ENCODE data around the gene RPRD2. TPM values are rescaled to one million over a fixed set of nuclear protein-coding genes. Genes with fewer than 3 reads are reported as not detected.

RPRD2 gene
- total RNA-seq (2012; rRNA removed) (3.9 and 5.3 TPM in 2 replicates), polyA plus RNA-seq (2012; rRNA removed) (11.6 and 13.9 TPM in 2 replicates), Bru-seq, nascent RNA (percentile 81 among the genes with signal in this experiment), BruChase-seq, experiment 1, labeled RNA remaining after a 6-hour chase (percentile 94 among the genes with signal in this experiment), BruChase-seq, experiment 2, labeled RNA remaining after a 2-hour chase (percentile 86 among the genes with signal in this experiment)
- polyA plus RNA-seq (2012; cell fraction: cytosol; rRNA removed): 3.2 and 5.2 TPM in 2 replicates
- polyA plus RNA-seq (2012; cell fraction: nucleus; rRNA removed; ENCODE audit: low replicate concordance): 6.9 and 11.9 TPM in 2 replicates
- long read RNA-seq, partial matches to known transcripts: 1 of 11 reads
- long read RNA-seq, other reads (novel, unspliced or antisense): 10 of 11 reads

- in situ Hi-C loops (cut with MboI; ENCODE audit: low sequenced_read_pairs): no loop called here
- Histone ChIP-seq H3K14ac (replicated peaks; ENCODE audit: low read depth, low read length) (peak within 1 kb of the TSS; percentile 99), H3K4me2 (ENCODE audit: low read depth, low read length) (peak within 1 kb of the TSS; percentile 97), H3K27me3 (ENCODE audit: control insufficient read depth, insufficient read depth, low read length) (no peaks in the 10 kb centered on the region), H3K36me3 (ENCODE audit: control insufficient read depth, insufficient read depth, low read length) (no peaks in the 10 kb centered on the region), H2BK120ac (ENCODE audit: low read depth, low read length) (peak within 1 kb of the TSS; percentile 93), H4K5ac (ENCODE audit: low read depth, low read length) (peak within 1 kb of the TSS; percentile 87), H3K27ac (ENCODE audit: insufficient read depth, low read length) (peak within 1 kb of the TSS; percentile 98), H3K4me1 (ENCODE audit: control insufficient read depth, insufficient read depth, low read length) (no peaks in the 10 kb centered on the region), H3K23ac (ENCODE audit: low read depth, low read length) (peak within 1 kb of the TSS; percentile 99), H3K79me1 (ENCODE audit: low read depth in 1 of 2, low read length in 2 of 2) (peaks cover 0 to 15% of the 10 kb centered on the region in 2 experiments; a peak in 2 of 4 replicates), H3K9me1 (ENCODE audit: insufficient read depth, low read length) (0 out of 2 replicates have a peak, but pooled peaks cover 7% of the 10 kb centered on the region), H2AK5ac (ENCODE audit: low read depth, low read length) (peak within 1 kb of the TSS; percentile 89), H2AFZ (replicated peaks; ENCODE audit: low read length, poor library complexity) (peak within 1 kb of the TSS; percentile 92), H3K56ac (ENCODE audit: extremely low read depth, insufficient read depth, low read length) (peak within 1 kb of the TSS; percentile 98), H4K20me1 (ENCODE audit: insufficient read depth, low read length) (peaks cover 4% of the 10 kb centered on the region; the same call in 1 of the 2 replicates), H2BK15ac (ENCODE audit: low read depth, low read length) (peak within 1 kb of the TSS; percentile 89), H2AK9ac (replicated peaks; ENCODE audit: low read depth, low read length, poor library complexity) (peak within 1 kb of the TSS; percentile 92), H2BK5ac (ENCODE audit: low read depth, low read length, poor library complexity, severe bottlenecking) (peak within 1 kb of the TSS; percentile 96), H2BK20ac (ENCODE audit: low read depth, low read length) (0 out of 2 replicates have a peak within 1 kb of the TSS, but pooled peaks have one; percentile 53), H3K9me3 (ENCODE audit: control insufficient read depth, insufficient read depth, low read length) (no peaks in the 10 kb centered on the region), H3K4ac (ENCODE audit: low read depth, low read length) (peak within 1 kb of the TSS; percentile 97), H4K8ac (ENCODE audit: low read depth in 2 of 2, low read length in 2 of 2) (peak within 1 kb of the TSS; percentile 95 to 98), H3K18ac (ENCODE audit: low read depth, low read length) (peak within 1 kb of the TSS; percentile 75), H3K4me3 (ENCODE audit: insufficient read depth, low read depth, low read length) (peak within 1 kb of the TSS; percentile 59), H3K9ac (ENCODE audit: low read depth, low read length) (peak within 1 kb of the TSS; percentile 100), H4K91ac (ENCODE audit: insufficient read depth, low read depth, low read length) (peak within 1 kb of the TSS; percentile 97)
- DNase-seq (peak; percentile 99), ATAC-seq (ENCODE audit: low read depth) (peak; percentile 96)
- ChIA-PET POLR2A (ENCODE audit: unreplicated experiment) (interaction anchor here (0.6 to 2.3 kb wide), 6 partner anchors 9 to 464 kb away, joined by 3 to 7 read pairs (median 4); no protein-coding TSS in a partner anchor), CTCF (interaction anchor here (0.6 to 1.4 kb wide), 3 partner anchors 11 to 107 kb away, joined by 4 to 5 read pairs (median 4); no protein-coding TSS in a partner anchor)
- BruUV-seq (replicated peaks): no TSS peak
- intact Hi-C loops (cut with micrococcal nuclease): loop anchor here (10.0 kb wide), 1 partner anchor 171 kb away; no protein-coding TSS in a partner anchor
- dilution Hi-C loops (cut with HindIII; ENCODE audit: low sequenced_read_pairs, unreplicated experiment): no loop called here
- 0% methylated on average over 2 of the region's 36 CpGs; no CpG with 5 or more reads in 1 of the 2 experiments for WGBS, 2 experiments (ENCODE audit: extremely low coverage in 2 of 2, insufficient read length in 1 of 2)
- TF ChIP-seq MAZ (IDR thresholded peaks at IDR 0.05; ENCODE audit: borderline replicate concordance, low read depth, low read length): peak; percentile 74; the same call in 1 of the 2 replicates
- no peak for TF ChIP-seq NFE2L2 (IDR thresholded peaks at IDR 0.05; ENCODE audit: low read depth, low read length)
- peak; percentile 39 for TF ChIP-seq USF2 (IDR thresholded peaks at IDR 0.05; ENCODE audit: low read depth, low read length)
- no peak for TF ChIP-seq RAD21 (IDR thresholded peaks at IDR 0.05; ENCODE audit: low read length)
- TF ChIP-seq CEBPB (IDR thresholded peaks at IDR 0.05; ENCODE audit: low read depth, low read length): peak; percentile 91
- TF ChIP-seq RCOR1 (IDR thresholded peaks at IDR 0.05; ENCODE audit: insufficient replicate concordance, low read length): no peak
- 0 out of 2 replicates have a peak, but pooled peaks have one; percentile 0 for TF ChIP-seq CTCF (conservative IDR thresholded peaks at IDR 0.05; ENCODE audit: low read depth, low read length)
- TF ChIP-seq CHD1 (IDR thresholded peaks at IDR 0.05; ENCODE audit: low read depth, low read length): 0 out of 2 replicates have a peak, but pooled peaks have one; percentile 27
- no peak for TF ChIP-seq FOS (IDR thresholded peaks at IDR 0.05; ENCODE audit: low read depth, low read length)
- TF ChIP-seq ELK1 (IDR thresholded peaks at IDR 0.05; ENCODE audit: borderline replicate concordance, low read depth, low read length): no peak
Observed at GRCh38 chr1:150363426-150364230, at the start of gene RPRD2. Gene RPRD2, plus strand, starts transcription at chr1:150364147. Its CDS starts 568 bp downstream, at chr1:150364715.

Measured in IMR-90 (cell line).